Stimulated activated CD8-positive, alpha-beta memory T cell treated with anti-CD3 and anti-CD28 coated beads, Interleukin-15, amount 100 ng/mL, for 48 hours (primary cell): Measurements from ENCODE around the gene BRINP2.

Experiments
- DNase-seq, 2 donors: peaks; one replicate each; pipeline ENCODE4 v3.0.0-alpha.2; 2020; ENCODE audit warnings: low read depth in 2 of 2

Gene BRINP2

DNA sequence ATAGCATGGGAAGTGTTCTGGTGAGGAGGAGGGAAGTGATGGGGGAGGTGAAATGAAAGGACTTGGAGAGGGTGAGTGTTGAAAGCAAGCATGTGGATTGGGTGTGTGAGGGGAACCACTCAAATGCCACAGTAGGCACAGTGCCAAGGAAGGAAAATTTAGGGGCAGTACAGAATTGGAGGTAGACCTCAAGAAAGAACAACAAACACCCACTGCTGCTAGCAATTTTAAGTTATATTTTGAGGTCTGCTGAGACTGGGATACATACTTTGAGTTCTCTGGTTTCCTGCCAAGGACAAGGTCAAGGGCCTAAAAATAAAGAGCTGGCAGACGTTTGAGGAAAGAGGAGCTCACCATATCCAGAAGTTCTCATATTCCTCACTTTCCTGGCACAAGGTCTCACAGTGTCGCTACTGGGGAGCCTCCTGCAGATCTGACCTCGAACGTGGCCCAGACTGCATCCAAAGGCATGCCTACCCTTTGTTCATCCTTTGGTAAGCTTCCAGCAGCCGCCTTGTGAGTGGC is 104.0 kb downstream of the BRINP2 start:
- no peak for DNase-seq

DNA sequence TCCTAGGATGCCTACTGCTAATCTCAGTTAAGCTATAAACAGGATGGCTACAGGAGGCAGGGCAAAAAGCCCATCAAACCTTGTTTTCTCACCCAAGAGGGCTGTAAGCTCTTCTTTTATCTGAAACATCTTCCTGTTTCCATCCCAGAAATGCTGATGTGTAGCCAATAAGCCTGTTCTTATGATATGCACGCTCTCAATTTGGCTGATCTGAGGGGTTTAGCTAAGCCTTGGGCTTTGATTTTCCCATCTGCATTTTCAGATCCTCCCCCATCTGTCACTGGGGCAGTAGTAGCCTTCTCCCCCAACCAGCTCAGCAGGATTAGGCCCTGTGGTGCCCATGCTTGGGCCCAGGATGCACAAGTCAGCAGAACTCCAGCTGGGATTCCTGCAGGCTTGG is 105.0 kb downstream of the BRINP2 start:
- DNase-seq = no peak

DNA sequence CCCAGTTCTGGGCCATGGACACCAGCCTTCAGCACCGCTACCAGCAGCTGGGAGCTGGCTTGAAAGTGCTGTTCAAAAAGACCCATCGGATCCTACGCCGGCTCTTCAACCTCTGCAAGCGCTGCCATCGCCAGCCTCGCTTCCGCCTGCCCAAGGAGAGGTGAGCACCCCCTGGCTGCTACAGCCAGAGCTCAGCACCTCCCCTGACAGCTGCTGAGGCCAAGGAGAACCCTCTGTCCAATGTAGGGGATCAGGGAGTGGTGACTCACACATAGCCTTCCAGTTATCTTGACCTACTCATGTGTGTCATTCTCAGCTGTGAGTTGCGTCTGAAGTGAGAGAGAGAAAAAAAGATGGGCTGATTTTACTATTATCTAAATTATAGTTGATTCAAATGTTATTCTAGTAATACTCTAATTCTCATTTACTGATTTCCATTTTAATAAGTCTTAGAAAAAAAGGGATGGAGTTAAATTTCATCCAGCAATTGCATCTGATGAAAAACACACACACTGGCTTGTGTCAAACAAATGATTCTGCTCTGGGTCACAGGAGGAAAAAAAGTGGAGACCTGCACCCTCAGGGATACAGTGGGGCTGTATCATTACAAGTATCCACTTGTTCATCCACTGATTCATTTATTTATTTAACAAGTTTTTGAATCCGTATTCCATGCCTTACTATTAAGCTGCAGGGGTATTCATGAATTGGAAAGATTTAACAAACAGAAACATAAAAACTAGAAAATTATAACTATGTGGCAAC is 108.0 kb downstream of the BRINP2 start:
- DNase-seq = no peak

DNA sequence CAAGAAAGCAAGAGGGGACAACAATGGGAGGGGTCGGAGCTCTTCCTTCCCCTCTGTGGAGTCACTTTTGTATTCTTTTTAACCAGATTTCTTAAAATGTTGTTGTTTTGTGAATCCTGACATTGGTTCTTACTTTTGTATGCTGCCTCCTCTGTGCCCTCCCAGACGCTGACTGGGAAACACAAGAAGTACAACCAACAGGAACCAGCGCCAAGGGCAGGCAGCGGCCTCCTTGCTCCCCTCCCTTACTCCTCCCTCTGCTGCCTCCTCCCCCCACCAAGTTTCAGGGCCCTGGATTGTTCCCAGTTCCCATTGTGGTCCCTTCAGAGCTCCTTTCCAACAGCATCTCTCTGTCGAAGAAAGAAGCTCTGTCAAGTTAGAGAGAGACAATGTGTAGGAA is 111.1 kb downstream of the BRINP2 start:
- no peak for DNase-seq

DNA sequence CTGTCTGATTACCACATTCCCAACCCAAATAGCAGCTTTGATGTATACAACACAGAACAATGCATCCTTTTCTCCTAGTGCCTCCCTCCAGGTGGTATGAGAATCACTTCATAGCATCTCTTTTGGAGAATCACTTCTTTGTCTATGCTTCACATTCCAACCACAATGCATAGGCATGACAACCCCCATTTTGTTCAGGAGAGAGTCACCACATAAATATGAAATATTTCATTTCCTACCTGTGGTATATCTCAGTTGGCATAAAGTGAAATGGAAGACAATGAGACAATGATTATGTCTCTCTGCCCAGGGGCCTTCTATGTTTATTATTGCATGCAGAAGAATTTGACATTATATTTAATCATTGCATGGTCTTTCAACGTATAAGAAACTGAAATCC is 112.2 kb downstream of the BRINP2 start:
- no peak for DNase-seq

DNA sequence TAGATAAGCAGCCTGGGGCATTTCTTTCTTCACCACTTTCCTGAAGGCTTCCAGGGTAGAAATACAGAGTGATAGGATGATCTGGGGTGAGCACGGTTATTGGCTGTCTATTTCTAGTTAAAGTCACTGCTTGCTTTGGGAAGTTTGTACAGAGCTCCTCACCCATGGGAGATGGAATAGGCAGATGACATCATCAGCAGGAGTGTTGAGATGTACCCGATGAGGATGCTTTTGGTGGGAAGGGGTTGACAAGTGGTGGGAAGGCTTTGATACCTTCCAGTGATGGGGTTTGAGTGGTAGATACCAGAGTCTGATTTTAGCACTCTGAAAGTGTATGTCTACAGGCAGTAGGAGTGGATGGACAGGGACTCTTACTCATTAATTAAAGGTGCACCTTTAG is 112.6 kb downstream of the BRINP2 start:
- DNase-seq = no peak

DNA sequence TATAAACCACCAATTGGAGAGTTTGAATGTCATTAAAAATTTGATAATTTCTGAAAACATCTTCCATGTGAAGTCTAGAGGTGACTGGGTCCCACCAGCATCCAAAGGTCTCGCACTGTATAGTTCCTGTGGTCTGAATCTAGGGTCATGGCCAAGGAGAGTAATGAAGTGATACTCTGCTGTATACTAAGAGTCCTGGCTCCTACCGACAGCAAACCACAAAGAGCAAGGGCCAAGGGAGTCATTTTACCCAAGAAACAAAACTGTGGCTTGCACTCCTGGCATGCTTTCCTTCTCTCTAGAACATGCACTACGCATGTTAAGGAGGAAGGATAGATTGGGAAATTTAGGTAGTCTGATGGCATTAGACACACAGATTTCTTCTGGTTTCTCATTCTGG is 115.6 kb downstream of the BRINP2 start:
- DNase-seq = no peak

DNA sequence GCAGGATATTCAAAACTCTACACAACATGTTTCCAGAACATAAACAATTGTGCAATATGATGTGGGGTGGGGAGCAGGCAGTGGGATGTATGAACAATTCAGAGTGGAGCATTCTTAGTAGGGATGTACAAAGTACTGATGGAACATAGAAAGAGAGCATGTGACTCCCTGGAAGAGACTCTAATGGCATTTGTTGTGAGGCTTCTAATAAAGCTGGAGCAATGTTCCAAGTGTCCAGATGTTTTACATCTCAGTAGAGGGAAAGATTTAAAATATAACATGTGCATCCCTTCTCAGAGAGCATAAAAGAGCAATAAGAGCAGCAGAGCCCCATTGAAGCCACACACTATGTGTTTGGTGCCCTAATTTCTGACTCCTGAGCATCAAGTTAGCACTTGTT is 116.5 kb downstream of the BRINP2 start:
- no peak for DNase-seq

DNA sequence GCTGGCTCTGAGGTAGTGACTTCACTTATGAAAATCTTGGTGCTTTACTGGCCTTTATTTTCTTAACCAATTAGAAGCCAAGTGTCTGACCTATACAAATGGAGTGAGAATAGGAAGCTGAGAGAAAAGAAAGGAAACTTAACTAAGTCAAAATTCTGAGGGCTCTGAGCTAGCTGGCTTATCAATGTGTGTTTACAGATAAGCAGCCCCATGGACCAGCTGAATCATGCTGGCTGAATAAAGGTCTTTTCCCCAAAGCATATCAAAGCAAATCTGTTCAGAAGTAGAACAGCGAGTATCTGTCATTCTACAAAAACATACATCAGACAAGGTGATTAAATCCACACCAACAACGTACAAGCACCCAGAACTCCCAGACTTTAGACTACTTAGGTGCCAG is 117.2 kb downstream of the BRINP2 start:
- DNase-seq = no peak

DNA sequence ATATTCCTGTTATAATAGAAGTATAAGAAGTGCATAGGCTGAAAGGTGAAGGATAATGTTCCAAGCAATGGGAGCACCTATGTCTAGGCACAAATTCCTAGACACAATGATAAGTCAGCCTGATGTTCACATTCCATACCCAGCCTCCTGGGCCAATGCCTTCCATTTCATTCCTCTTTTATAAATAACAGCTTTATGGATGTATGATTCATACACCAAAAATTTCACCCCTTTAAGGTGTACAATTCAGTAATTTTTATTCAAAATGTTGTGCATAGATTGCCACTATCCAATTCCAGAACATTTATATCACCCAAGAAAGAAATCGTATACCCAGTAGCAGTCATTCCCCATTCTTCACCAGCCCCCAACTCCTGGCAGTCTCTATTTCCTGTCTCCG is 118.8 kb downstream of the BRINP2 start:
- no peak for DNase-seq

DNA sequence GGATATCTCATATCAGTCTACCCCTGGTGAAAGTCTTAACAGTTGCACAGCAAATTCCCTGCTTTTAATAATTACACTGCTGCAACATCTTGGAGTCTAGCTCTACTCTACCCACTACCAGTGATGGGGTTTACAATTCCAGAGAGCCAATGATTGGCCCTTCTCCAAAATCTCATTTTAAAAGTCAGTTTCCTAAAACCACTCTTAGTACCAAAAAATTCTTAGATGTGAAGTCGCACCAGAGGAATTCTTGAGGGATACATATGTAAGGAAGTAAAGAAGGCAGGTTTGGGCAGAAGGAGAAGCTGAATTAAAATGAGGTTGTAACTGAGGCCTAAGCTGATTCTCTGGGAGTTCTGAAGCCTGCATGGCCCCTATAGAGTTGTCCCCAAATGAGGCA is 129.7 kb downstream of the BRINP2 start:
- DNase-seq = no peak

DNA sequence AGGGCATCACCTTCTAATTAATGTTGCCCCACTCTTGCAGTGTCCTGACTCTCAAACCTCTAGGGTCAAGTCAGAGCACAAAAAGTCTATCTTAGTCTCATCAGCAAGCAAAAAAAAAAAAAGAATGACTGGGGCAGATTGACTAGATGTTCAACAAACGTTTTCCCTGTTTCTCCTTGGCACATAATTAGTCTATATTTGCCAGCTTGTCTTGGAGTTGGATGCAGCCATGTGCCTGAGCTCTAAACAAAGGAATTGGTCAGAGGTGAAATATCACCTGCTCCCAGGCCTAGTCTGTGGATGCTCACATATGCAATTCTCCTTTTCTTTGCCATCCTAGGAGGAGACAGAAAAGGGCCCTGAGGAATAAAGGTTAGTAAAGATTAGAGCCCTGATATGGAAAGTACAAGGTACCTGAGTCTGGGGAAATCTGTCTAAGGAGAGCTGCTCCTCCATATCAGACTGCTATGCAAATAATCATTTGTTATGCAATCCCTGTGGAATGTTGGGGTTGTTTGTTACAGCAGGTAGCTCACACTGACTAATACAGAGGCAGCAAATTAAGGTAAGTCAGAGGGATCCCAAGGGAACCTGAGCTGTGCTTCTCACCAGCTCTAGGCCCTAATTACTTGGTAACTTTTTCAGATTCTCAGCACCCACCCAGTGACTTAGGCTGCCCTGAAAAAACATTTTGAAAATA is 130.8 kb downstream of the BRINP2 start:
- no peak for DNase-seq

DNA sequence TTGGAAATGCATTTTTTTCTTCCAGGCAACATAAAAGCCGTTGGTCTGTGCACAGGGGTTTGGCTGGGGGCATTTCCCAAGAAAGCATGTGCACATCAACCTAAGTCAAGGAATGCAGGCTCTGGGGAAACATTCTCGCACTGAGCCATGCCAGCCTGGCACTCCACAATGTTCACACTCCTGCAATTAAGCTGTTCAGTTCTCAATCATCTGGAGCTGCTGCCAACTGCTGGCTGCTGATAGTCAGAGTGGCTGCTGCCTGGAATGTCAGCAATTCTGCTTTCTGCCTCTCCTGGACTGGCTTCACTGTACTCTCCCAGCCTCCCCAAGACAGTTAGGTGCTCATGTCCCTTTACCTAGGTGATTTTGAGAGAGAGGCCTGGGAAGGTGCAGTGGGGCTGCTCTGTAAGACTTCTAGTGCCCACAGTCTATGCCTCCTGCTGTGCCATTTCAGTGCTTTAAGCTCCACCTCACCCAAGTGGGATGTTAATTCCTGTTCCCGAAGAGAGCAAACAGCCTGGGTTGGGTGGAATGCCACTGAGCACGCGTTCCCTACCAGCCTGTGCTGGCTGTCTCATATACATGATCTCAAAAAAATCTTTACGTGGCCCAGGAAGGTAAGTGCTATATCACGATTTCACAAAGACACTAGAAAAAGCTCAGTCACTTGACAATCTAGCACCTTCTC is 131.7 kb downstream of the BRINP2 start:
- DNase-seq = no peak

DNA sequence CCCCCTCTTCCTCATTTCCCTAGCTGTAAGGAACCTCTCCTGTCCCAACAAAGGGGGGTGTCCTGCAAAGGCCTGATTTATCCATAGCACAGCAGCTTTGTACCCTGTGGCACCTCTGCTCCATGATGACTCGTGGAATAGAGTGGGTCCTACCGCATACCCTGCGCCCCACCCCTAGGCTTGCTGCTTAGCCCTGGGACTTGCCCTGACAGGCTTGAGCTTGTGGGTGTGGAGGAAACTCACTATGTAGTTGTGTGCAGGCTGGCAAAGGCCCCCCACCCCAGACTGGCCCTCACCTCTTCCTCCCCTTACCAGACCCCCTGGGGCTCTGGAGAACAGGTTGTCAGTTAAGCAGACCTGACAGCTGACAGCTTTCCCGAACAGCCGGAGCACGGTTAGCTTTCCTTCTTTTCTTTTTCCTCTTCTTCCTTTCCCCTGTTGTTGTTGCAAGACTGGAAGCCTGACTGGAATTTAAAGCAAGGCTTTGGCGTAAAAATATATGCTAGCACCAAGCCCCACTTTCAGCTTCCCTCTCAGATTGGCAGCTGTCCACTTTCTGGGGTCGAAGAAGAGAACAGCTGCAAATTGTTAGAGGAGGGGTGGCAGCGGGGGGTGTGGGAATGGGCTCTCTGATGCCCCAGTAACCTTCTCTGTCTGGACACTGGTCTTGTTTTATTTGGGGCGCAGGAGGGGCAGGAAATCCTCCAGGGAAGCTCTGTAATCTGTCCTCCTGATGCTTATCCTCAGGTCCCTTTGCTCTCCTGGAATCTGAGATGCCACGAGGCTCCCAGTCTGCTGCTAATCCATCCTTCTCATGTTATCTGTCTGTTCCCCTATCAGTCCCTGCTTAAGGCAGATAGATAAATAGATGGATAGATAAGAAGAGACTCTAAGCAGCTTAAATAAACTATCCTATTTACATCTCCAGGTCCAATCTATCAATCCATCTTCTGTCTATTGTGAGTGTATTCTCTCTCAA is 134.6 kb downstream of the BRINP2 start:
- no peak for DNase-seq

DNA sequence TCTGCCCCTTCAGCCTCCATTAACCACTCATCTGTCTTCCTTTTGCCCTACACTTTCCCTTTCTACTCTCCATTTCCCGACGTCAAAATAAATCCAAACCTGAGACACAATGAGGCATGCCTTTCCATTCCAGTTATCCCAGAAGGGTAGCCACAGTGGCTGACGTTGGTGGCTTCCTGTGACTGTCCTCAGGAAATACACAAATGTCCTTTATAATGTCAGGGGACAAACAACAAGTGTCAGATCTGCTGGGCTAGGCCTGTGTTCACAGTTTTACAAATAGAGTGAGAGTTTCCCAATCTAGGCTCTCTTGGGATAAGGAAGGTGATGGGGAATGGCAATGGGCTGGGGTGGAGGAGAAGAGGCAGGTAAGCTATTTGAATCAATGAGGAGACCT is 135.3 kb downstream of the BRINP2 start:
- DNase-seq = no peak

DNA sequence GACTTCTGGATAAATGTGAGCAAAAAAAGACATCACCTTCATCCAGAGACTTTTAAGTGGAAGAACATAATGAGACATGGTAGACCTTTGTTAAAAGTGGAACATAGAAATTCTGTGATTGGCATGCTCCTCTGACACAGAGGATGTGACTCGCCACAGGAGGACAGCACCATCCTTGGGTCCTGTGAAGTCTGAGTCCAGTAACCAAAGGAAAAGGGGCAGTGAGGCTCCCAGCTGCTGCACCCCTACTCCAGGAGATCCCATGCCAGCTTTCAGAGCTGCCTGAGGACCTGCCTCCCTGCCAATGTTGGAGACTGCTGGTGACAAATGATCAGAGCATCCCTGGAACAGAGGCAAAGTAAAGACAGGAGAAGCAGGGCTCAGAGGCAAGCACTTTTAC is 136.2 kb downstream of the BRINP2 start:
- no peak for DNase-seq

DNA sequence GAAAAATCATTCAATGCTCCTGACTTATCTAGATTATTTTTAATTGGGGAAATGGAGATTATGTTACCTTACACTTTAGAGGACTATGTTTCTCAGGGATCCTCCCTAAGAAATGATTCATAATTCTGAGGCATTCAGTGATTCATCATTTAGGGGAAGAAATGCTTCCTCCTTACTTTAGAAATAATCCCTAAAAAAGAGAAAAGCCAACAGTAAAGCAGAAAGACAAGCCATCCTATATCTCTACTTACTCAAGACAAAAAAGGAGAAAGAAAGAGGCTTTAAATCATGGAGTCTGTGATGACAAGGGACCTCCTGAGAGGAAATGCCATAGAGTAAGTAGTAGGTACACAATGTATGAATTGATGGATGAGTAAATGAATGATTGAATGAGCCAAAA is 137.0 kb downstream of the BRINP2 start:
- DNase-seq = no peak

DNA sequence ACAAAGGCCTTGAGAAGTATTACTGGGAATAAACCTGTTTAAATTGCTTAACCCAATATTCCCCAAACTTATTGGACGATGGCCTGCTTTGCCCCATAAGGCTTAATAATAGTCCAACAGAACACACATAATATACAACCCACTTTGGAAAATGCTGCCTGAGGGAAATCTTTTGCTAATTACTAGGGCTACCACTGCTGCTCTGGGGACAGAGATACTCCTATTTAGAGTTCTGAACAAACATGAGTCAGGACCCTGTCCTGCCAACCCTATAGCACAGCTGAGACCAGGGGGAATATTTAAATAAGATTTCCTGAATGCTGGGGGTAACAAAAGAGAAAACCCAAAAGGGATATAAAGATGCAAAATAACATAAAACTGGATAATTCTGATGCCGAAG is 139.1 kb downstream of the BRINP2 start:
- DNase-seq = no peak

DNA sequence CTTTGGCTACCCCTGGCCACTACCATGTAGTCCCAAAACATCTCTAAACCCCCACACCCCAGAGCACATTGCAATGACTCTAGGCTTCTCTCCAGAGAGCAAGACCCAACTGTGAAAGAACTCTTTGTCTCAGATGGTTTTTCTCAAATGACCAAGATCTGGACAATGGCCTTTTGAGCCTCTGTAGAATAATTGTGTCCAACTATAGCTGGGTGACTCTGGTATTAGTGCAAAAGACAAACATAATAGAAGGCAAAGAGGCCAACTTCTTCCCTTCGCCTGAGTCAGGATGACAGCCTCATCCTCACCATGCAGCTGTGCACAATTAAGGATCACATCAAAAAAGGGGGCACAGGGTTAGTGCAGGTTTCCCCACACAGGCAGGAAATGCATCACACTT is 139.6 kb downstream of the BRINP2 start:
- no peak for DNase-seq

DNA sequence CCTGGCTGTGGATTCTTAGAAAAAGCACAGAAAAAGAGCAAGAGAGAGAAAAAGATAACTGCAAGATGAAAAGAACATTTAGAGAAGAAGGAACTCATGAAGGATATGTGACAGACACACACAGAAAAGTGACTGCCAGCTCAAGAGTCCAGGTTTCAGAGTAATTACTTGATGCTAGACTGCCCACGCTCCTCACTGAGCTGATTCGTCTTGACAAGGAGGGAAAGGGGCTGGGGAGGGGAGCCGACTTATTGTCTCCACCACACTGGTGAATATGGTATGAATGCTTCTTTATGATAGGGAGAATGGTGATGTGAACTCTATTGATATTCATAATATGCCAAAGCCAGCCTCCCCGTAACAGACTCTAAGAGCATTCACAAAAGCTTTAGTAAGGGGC is 140.4 kb downstream of the BRINP2 start:
- DNase-seq = no peak

DNA sequence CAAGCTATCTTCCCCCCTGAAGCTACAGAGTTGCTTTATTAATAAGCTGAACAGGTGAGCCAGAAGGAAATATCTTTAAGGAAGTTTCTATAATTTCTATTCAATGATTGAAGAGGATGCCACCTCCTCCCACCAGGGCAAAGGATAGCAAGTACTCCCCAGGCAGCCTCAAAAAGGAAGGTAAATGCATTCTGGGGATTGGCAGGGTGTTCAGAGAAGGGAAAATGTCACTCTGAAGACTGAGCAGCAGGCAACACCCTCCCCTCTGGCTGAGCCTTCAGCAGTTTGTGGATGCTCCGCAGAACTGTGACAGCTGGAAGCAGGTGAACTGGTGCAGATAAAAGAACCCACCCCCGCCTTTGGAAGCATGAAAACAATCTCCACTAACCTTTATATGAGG is 140.8 kb downstream of the BRINP2 start:
- DNase-seq = no peak

DNA sequence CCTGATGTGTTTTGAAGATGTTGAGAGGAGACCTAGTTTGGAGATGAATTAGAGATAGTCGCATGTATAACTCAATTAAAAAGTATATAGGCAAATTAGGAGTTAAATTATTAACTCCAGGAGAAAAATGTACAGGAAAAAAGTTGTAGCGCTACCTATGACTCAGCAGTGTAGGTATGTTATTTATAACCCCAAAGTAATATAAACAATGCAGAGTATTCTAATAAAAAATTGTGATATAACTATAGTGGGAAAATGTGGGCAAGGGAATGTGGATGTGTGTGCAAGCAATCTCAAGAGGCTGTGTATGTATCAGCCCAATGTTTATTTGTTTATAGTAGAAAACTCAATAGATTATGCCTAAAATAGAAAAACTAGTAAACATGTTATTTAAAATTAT is 144.5 kb downstream of the BRINP2 start:
- no peak for DNase-seq
